Neural cell (in vitro differentiated cells): Measurements from ENCODE around the gene MAJIN. TPM values are rescaled to one million over a fixed set of nuclear protein-coding genes. Genes with fewer than 3 reads are reported as not detected.

Experiments
- H2AFZ ChIP-seq: fragments of 200-600, 300-800 bp; sonication (generic), shearing (Covaris generic); 2 replicates; pipeline ENCODE4 v1.6.0; 2014; ENCODE audit warnings: low read depth, mild to moderate bottlenecking, antibody characterized with exemption, low read length, moderate library complexity
- H3F3A ChIP-seq: fragments of 200-600 bp; shearing (Covaris generic); 2 replicates; pipeline ENCODE4 v1.6.1; 2016; ENCODE audit warnings: mild to moderate bottlenecking, moderate library complexity, mixed read lengths, antibody characterized with exemption, low read length; ENCODE audit not compliant: insufficient read depth, poor library complexity, severe bottlenecking
- H3K27ac ChIP-seq: fragments of 200-600, 300-800 bp; sonication (generic), shearing (Covaris generic); 2 replicates; pipeline ENCODE4 v1.5.1; 2014; ENCODE audit warnings: mild to moderate bottlenecking, low read length, moderate library complexity
- H3K27me3 ChIP-seq: fragments of 300-800, 200-600 bp; sonication (generic), shearing (Covaris generic); 2 replicates; pipeline ENCODE4 v1.6.0; 2014; ENCODE audit warnings: mild to moderate bottlenecking, low read depth, low read length, moderate library complexity; ENCODE audit not compliant: insufficient read depth
- H3K36me3 ChIP-seq: fragments of 300-800, 200-600 bp; sonication (generic), shearing (Covaris generic); 2 replicates; pipeline ENCODE4 v1.5.1; 2014; ENCODE audit warnings: mild to moderate bottlenecking, antibody characterized with exemption, low read length, moderate library complexity; ENCODE audit not compliant: insufficient read depth
- H3K4me2 ChIP-seq: fragments of 300-800, 200-600 bp; sonication (generic), shearing (Covaris generic); 2 replicates; pipeline ENCODE4 v1.6.0; 2014; ENCODE audit warnings: mild to moderate bottlenecking, low read length
- H3K4me3 ChIP-seq: fragments of 300-800, 200-600 bp; sonication (generic), shearing (Covaris generic); 2 replicates; pipeline ENCODE4 v1.5.1; 2014; ENCODE audit warnings: mild to moderate bottlenecking, low read length, moderate library complexity
- H3K79me2 ChIP-seq: fragments of 200-600 bp; shearing (Covaris generic); replicated peaks from 2 replicates; pipeline ENCODE4 v1.6.0; 2014; ENCODE audit warnings: mild to moderate bottlenecking, low read length, moderate library complexity; ENCODE audit not compliant: insufficient read depth
- H3K9ac ChIP-seq: fragments of 300-800, 200-600 bp; sonication (generic), shearing (Covaris generic); 2 replicates; pipeline ENCODE4 v1.6.1; 2016; ENCODE audit warnings: mild to moderate bottlenecking, low read length, mixed read lengths
- H3K9me2 ChIP-seq: fragments of 200-600 bp; shearing (Covaris generic); 2 replicates; pipeline ENCODE4 v1.6.1; 2016; ENCODE audit warnings: mild to moderate bottlenecking, low read length, mixed read lengths; ENCODE audit not compliant: insufficient read depth
- H3K9me3 ChIP-seq: fragments of 200-600, 300-800 bp; sonication (generic), shearing (Covaris generic); 2 replicates; pipeline ENCODE4 v1.6.1; 2016; ENCODE audit warnings: mild to moderate bottlenecking, mixed run types, low read length, moderate library complexity, mixed read lengths
- H4K20me1 ChIP-seq: fragments of 200-600 bp; shearing (Covaris generic); 2 replicates; pipeline ENCODE4 v1.6.1; 2016; ENCODE audit warnings: mild to moderate bottlenecking, mixed run types; ENCODE audit not compliant: insufficient read depth
- EP300 ChIP-seq: fragments of 450-650 bp; conservative IDR thresholded peaks from 2 replicates; pipeline ENCODE4 v1.6.1; 2014; ENCODE audit warnings: antibody characterized with exemption, mild to moderate bottlenecking, moderate library complexity; ENCODE audit not compliant: poor library complexity, severe bottlenecking
- EZH2 ChIP-seq: fragments of 200-600, 300-800 bp; shearing (Covaris generic), sonication (generic); IDR thresholded peaks from 2 replicates; pipeline ENCODE4 v1.6.1; 2014; ENCODE audit warnings: antibody characterized with exemption, low read length, borderline replicate concordance, mild to moderate bottlenecking; ENCODE audit not compliant: insufficient read depth, poor library complexity, severe bottlenecking
- MXI1 ChIP-seq: fragments of 450-650 bp; conservative IDR thresholded peaks from 2 replicates; pipeline ENCODE4 v1.6.1; 2014; ENCODE audit warnings: antibody characterized with exemption, mild to moderate bottlenecking; ENCODE audit not compliant: poor library complexity, severe bottlenecking
- POLR2AphosphoS5 ChIP-seq: IDR thresholded peaks from 2 replicates; pipeline ENCODE4 v1.6.1; 2012
- RAD21 ChIP-seq: fragments of 450-650 bp; conservative IDR thresholded peaks from 2 replicates; pipeline ENCODE4 v1.6.1; 2014; ENCODE audit warnings: antibody characterized with exemption, mild to moderate bottlenecking, moderate library complexity
- SMC3 ChIP-seq: fragments of 450-650 bp; conservative IDR thresholded peaks from 2 replicates; pipeline ENCODE4 v1.6.1; 2014; ENCODE audit warnings: antibody characterized with exemption, mild to moderate bottlenecking, moderate library complexity; ENCODE audit not compliant: poor library complexity
- TAF1 ChIP-seq: IDR thresholded peaks from 2 replicates; pipeline ENCODE4 v1.6.1; 2012; ENCODE audit warnings: low read depth
- polyA plus RNA-seq: library from polyadenylated mRNA; depleted of rRNA; stranded (reverse); fragments of >200 nt; gene quantifications from 2 replicates; pipeline ENCODE4 v1.2.3, GENCODE V29; 2014
- TF ChIP-seq, protein P1 (sequence below): fragments of 450-650 bp; IDR thresholded peaks from 2 replicates; pipeline ENCODE4 v1.5.1; 2014; ENCODE audit warnings: antibody characterized with exemption, mild to moderate bottlenecking, moderate library complexity; ENCODE audit not compliant: poor library complexity, severe bottlenecking
- TF ChIP-seq, protein P2 (sequence below): IDR thresholded peaks from 2 replicates; pipeline ENCODE4 v1.6.1; 2012; ENCODE audit warnings: borderline replicate concordance

MAJIN gene
- polyA plus RNA-seq, 1 donor from 2014 or later = not detected

DNA sequence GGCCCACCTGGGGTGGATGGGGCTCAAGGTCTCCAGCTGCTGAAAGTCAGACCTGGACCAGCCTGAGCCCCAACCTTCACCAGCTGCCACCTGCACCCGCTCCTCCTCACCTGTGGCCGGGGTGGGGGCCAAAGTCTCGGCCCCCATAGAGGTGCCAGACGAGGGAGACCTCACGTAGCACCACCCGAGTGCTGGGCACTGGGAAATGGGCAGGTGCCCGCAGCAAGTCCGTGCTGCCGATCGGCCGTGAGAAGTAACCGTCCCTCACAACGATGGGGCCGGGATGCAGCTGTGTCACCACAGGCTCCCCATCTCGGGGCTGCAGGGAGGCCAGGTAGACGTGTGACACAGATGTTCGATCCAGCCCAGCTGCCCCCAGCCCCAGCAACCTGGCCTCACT lies 71.1 kb downstream of the MAJIN start:
- TF ChIP-seq RAD21 (no peak), EP300 (no peak), EZH2 (no peak), SMC3 (no peak), MXI1 (no peak), POLR2AphosphoS5 (no peak), TAF1 (no peak)
- TF ChIP-seq, protein P1, sequence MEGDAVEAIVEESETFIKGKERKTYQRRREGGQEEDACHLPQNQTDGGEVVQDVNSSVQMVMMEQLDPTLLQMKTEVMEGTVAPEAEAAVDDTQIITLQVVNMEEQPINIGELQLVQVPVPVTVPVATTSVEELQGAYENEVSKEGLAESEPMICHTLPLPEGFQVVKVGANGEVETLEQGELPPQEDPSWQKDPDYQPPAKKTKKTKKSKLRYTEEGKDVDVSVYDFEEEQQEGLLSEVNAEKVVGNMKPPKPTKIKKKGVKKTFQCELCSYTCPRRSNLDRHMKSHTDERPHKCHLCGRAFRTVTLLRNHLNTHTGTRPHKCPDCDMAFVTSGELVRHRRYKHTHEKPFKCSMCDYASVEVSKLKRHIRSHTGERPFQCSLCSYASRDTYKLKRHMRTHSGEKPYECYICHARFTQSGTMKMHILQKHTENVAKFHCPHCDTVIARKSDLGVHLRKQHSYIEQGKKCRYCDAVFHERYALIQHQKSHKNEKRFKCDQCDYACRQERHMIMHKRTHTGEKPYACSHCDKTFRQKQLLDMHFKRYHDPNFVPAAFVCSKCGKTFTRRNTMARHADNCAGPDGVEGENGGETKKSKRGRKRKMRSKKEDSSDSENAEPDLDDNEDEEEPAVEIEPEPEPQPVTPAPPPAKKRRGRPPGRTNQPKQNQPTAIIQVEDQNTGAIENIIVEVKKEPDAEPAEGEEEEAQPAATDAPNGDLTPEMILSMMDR = no peak
- TF ChIP-seq, protein P2, sequence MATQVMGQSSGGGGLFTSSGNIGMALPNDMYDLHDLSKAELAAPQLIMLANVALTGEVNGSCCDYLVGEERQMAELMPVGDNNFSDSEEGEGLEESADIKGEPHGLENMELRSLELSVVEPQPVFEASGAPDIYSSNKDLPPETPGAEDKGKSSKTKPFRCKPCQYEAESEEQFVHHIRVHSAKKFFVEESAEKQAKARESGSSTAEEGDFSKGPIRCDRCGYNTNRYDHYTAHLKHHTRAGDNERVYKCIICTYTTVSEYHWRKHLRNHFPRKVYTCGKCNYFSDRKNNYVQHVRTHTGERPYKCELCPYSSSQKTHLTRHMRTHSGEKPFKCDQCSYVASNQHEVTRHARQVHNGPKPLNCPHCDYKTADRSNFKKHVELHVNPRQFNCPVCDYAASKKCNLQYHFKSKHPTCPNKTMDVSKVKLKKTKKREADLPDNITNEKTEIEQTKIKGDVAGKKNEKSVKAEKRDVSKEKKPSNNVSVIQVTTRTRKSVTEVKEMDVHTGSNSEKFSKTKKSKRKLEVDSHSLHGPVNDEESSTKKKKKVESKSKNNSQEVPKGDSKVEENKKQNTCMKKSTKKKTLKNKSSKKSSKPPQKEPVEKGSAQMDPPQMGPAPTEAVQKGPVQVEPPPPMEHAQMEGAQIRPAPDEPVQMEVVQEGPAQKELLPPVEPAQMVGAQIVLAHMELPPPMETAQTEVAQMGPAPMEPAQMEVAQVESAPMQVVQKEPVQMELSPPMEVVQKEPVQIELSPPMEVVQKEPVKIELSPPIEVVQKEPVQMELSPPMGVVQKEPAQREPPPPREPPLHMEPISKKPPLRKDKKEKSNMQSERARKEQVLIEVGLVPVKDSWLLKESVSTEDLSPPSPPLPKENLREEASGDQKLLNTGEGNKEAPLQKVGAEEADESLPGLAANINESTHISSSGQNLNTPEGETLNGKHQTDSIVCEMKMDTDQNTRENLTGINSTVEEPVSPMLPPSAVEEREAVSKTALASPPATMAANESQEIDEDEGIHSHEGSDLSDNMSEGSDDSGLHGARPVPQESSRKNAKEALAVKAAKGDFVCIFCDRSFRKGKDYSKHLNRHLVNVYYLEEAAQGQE = no peak

DNA sequence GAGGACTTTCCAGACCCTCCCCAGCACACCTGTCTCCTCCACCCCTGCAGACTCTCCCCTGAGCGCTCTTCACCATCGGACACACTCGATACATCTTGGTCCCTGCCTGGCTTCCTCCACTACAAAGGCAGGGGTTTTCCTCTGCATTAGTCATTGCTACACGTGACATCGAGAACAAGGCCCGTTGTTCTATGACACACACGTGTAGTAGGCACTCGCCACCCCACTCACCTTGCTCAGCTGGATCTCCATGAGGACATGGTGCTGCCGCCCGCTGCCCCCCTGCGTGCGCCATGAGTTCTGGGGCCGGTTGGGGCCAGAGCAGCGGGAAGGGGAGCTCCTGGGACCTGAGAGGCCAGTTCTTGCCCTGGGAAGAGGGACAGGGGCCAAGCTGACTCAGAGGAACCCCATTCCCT lies 71.6 kb downstream of the MAJIN start:
- H3K4me2 ChIP-seq = no peak overlapping the region
- TF ChIP-seq, protein P2 = no peak
- TF ChIP-seq RAD21 (no peak), SMC3 (no peak), TAF1 (no peak), EZH2 (no peak), POLR2AphosphoS5 (no peak), MXI1 (no peak), EP300 (no peak)
- TF ChIP-seq, protein P1 = no peak
- H3K79me2 ChIP-seq = no peaks in the 10 kb centered on the region
- no peak overlapping the region for H3K27ac ChIP-seq
- no peaks in the 10 kb centered on the region for H3K36me3 ChIP-seq
- no peaks in the 10 kb centered on the region for H3K9me2 ChIP-seq
- no peaks in the 10 kb centered on the region for H3F3A ChIP-seq
- H4K20me1 ChIP-seq = no peaks in the 10 kb centered on the region
- no peak overlapping the region for H3K9ac ChIP-seq
- H3K4me3 ChIP-seq = no peak overlapping the region
- no peak overlapping the region for H2AFZ ChIP-seq
- no peaks in the 10 kb centered on the region for H3K27me3 ChIP-seq
- no peaks in the 10 kb centered on the region for H3K9me3 ChIP-seq

More for the DNA sequence above, 71.1 kb downstream of the MAJIN start:
- no peaks in the 10 kb centered on the region for H4K20me1 ChIP-seq
- no peak overlapping the region for H2AFZ ChIP-seq
- H3K79me2 ChIP-seq = no peaks in the 10 kb centered on the region
- no peaks in the 10 kb centered on the region for H3F3A ChIP-seq
- H3K9ac ChIP-seq = no peak overlapping the region
- H3K4me2 ChIP-seq = no peak overlapping the region
- no peaks in the 10 kb centered on the region for H3K9me3 ChIP-seq
- H3K27me3 ChIP-seq = no peaks in the 10 kb centered on the region
- no peaks in the 10 kb centered on the region for H3K36me3 ChIP-seq
- no peak overlapping the region for H3K4me3 ChIP-seq
- no peaks in the 10 kb centered on the region for H3K9me2 ChIP-seq
- H3K27ac ChIP-seq = no peak overlapping the region
